Body of pancreas (tissue), 4 donors: Measurements from ENCODE around the gene ABCA13. TPM values are rescaled to one million over a fixed set of nuclear protein-coding genes. Genes with fewer than 3 reads are reported as not detected.

Experiments
- ATAC-seq: fragments of 150-250 bp; one replicate; pipeline ENCODE4 v1.9.1; 2016
- DNase-seq, 4 donors: peaks; one replicate each; pipeline ENCODE4 v3.0.0-alpha.2; 2019
- H3K27ac ChIP-seq, 4 donors: fragments of 200-600 bp; sonication (generic); 1 replicate in 3 of 4; 2 replicates in 1 of 4; pipeline versions ENCODE4 v1.5.1 to v1.6.1; 2016 to 2019; ENCODE audit warnings: mild to moderate bottlenecking in 1 of 4, mixed read lengths in 1 of 4, moderate library complexity in 1 of 4
- H3K27me3 ChIP-seq, 2 donors: fragments of 200-600 bp; sonication (generic); one replicate each; pipeline ENCODE4 v1.6.0; 2016; ENCODE audit warnings: mild to moderate bottlenecking in 1 of 2
- H3K36me3 ChIP-seq, 2 donors: fragments of 200-600 bp; sonication (generic); replicated peaks in 1 of 2; 2 replicates each; pipeline ENCODE4 v1.5.1; 2016; ENCODE audit warnings: low read depth in 2 of 2; ENCODE audit not compliant: insufficient read depth in 1 of 2
- H3K4me1 ChIP-seq: fragments of 200-600 bp; sonication (generic); one replicate; pipeline ENCODE4 v1.6.0; 2016
- H3K4me3 ChIP-seq, 2 donors: fragments of 200-600 bp; sonication (generic); 1 replicate in 1 of 2; 2 replicates in 1 of 2; pipeline ENCODE4 v1.5.1; 2016 to 2019
- H3K9me3 ChIP-seq, 3 donors: fragments of 200-600 bp; sonication (generic); 1 replicate in 2 of 3; 2 replicates in 1 of 3; pipeline ENCODE4 v1.5.1; 2016
- CTCF ChIP-seq, 7 experiments: fragments of 450-650 bp in 4 of 7; fragments of 200-600 bp in 3 of 7; sonication (generic) in 3 of 7; IDR thresholded peaks; one replicate each; pipeline ENCODE4 v1.5.1; 2016 to 2019; ENCODE audit warnings: antibody characterized with exemption in 7 of 7
- POLR2A ChIP-seq, 3 donors: fragments of 450-650 bp; IDR thresholded peaks; one replicate each; pipeline ENCODE4 v1.6.1; 2016; ENCODE audit warnings: antibody characterized with exemption in 3 of 3, mild to moderate bottlenecking in 2 of 3
- WGBS, 2 donors: methylation state at CpG; one replicate each; pipeline ENCODE4 v1.1.5; 2017; 5-methylcytosine and 5-hydroxymethylcytosine counted together
- intact Hi-C: fragments of 100-400 bp; cut with DNase I; formaldehyde crosslinking; loops from one replicate; pipeline ENCODE4 v1.15.1; 2023
- total RNA-seq, 2 donors: library from RNA; depleted of rRNA; stranded (reverse); fragments of >200 nt; gene quantifications; one replicate each; pipeline ENCODE4 v1.1.0, GENCODE V29; 2016

Gene ABCA13
- total RNA-seq, 2 donors from 2014 or later, result under 0.01 TPM

DNA sequence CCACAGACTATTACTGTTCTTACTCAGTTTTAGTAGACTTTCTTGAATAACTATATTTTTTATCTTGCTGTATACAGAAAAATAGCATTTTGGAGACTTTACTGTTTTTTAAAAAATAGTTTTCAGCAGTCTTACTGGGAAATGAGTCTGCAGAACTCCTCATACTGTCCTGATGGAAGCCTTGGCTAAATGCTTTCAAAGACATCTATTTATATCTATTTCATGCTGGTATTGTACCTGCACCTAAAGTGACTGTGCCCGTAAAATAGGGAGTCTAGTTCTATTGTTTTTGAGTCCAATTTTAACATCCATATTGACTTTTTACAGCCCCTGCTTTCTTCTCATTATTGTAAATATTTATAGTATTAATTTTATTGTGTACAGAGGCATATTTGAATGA, 464.5 kb downstream of the ABCA13 start:
- 50 to 70% methylated on average over 1 of the region's 1 CpG for WGBS, 2 donors
- ATAC-seq (no peak), DNase-seq (no peak)
- Histone ChIP-seq H3K27me3 (no peaks in the 10 kb centered on the region), H3K9me3 (no peaks in the 10 kb centered on the region), H3K27ac (no peak overlapping the region), H3K36me3 (no peaks in the 10 kb centered on the region), H3K4me1 (no peaks in the 10 kb centered on the region), H3K4me3 (no peak overlapping the region)
- TF ChIP-seq POLR2A (IDR thresholded peaks at IDR 0.05) (no peak), CTCF (IDR thresholded peaks at IDR 0.05) (no peak)
- intact Hi-C loops, result no loop called here

DNA sequence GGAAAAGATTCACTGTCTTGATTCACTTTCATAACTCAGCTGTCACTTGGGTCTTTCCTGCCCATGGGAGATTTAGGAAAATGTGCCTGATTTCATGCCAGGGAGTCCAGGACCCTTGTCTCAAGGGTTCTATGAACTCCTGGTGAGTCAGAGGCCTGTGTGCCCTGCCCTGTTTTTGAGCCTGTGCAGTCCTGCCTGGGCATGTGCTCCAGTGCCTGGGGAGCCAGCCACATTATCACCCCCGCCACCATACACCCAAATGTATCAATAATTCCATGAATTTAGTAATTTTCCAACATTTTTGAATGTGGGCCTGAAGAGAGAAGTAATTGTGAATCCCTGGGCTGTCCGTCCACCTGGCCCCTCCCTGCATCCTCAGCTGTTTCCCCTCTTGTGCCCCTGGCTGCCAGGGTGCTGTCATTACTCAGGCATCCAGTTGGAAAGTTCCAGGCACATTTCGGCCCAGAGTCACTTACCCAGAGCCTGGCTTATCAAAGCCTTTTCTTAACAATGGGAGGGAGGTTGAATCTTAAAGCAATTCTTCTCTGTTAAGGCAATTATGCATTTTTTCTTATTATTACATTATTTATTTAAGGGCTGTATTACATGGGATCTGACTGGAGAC, 465.2 kb downstream of the ABCA13 start:
- intact Hi-C loops, result no loop called here
- Histone ChIP-seq H3K36me3 (no peaks in the 10 kb centered on the region), H3K4me3 (no peak overlapping the region), H3K4me1 (no peaks in the 10 kb centered on the region), H3K9me3 (no peaks in the 10 kb centered on the region), H3K27ac (no peak overlapping the region), H3K27me3 (no peaks in the 10 kb centered on the region)
- DNase-seq (no peak), ATAC-seq (no peak)
- 48 to 72% methylated on average over 3 of the region's 3 CpGs for WGBS, 2 donors
- TF ChIP-seq POLR2A (IDR thresholded peaks at IDR 0.05), result no peak
- TF ChIP-seq CTCF (IDR thresholded peaks at IDR 0.05), result no peak

GRCh38 chr7:48637382-48637781, 466.1 kb downstream of the ABCA13 start:
- intact Hi-C loops, result no loop called here
- Histone ChIP-seq H3K27me3 (no peaks in the 10 kb centered on the region), H3K27ac (no peak overlapping the region), H3K4me1 (no peaks in the 10 kb centered on the region), H3K36me3 (no peaks in the 10 kb centered on the region), H3K4me3 (no peak overlapping the region), H3K9me3 (no peaks in the 10 kb centered on the region)
- no peak for DNase-seq
- WGBS, 2 donors, result 20 to 22% methylated on average over 1 of the region's 1 CpG
- ATAC-seq, result no peak
- TF ChIP-seq CTCF (IDR thresholded peaks at IDR 0.05) (no peak), POLR2A (IDR thresholded peaks at IDR 0.05) (no peak)

GRCh38 chr7:48638041-48638440, 466.8 kb downstream of the ABCA13 start:
- WGBS, 2 donors, result 61 to 62% methylated on average over 6 of the region's 6 CpGs
- Histone ChIP-seq H3K4me1 (no peaks in the 10 kb centered on the region), H3K27ac (no peak overlapping the region), H3K4me3 (no peak overlapping the region), H3K9me3 (no peaks in the 10 kb centered on the region), H3K36me3 (no peaks in the 10 kb centered on the region), H3K27me3 (no peaks in the 10 kb centered on the region)
- DNase-seq (no peak), ATAC-seq (no peak)
- no peak for TF ChIP-seq CTCF (IDR thresholded peaks at IDR 0.05)
- no peak for TF ChIP-seq POLR2A (IDR thresholded peaks at IDR 0.05)
- intact Hi-C loops, result no loop called here

- intact Hi-C loops, result no loop called here
- 39 to 50% methylated on average over 2 of the region's 2 CpGs for WGBS, 2 donors
These were observed 472.3 kb downstream of the ABCA13 start for GRCh38 chr7:48643431-48644013.

More at GRCh38 chr7:48643431-48644013, 472.3 kb downstream of the ABCA13 start:
- no peak overlapping the region for H3K27ac ChIP-seq
- DNase-seq (no peak), ATAC-seq (no peak)
- H3K4me1 ChIP-seq, result no peaks in the 10 kb centered on the region
- no peaks in the 10 kb centered on the region for H3K27me3 ChIP-seq
- TF ChIP-seq CTCF (IDR thresholded peaks at IDR 0.05) (no peak), POLR2A (IDR thresholded peaks at IDR 0.05) (no peak)
- no peaks in the 10 kb centered on the region for H3K9me3 ChIP-seq
- no peaks in the 10 kb centered on the region for H3K36me3 ChIP-seq
- H3K4me3 ChIP-seq, result no peak overlapping the region
